Bronchial epithelial cell (primary cell): ENCODE measurements around the gene ADRB2. TPM values are rescaled to one million over a fixed set of nuclear protein-coding genes. Genes with fewer than 3 reads are reported as not detected.
"Not testable (repeated sequence)": the region's sequence is repeated elsewhere in the genome, so short reads cannot be mapped to it uniquely, and the experiment has no call there.

Source experiments
- DNase-seq: peaks from one replicate; pipeline ENCODE4 v3.0.0-alpha.2; 2010; ENCODE audit warnings: low read depth
- FAIRE-seq: peaks from 2 replicates; lab custom pipeline; 2011; peaks lifted over from hg19 to GRCh38; lab: Jason Lieb, UNC
- H3K27me3 ChIP-seq: 2 replicates; pipeline ENCODE4 v1.5.1; 2011; ENCODE audit warnings: low read length; ENCODE audit not compliant: control insufficient read depth, insufficient read depth
- H3K36me3 ChIP-seq: 2 replicates; pipeline ENCODE4 v1.5.1; 2011; ENCODE audit warnings: low read length; ENCODE audit not compliant: control insufficient read depth, insufficient read depth
- H3K4me3 ChIP-seq: 2 replicates; pipeline ENCODE4 v1.5.1; 2011; ENCODE audit warnings: mild to moderate bottlenecking, low read depth, low read length, control low read depth
- total RNA-seq: library from RNA; depleted of rRNA; stranded (reverse); fragments of >200 nt; gene quantifications from 2 replicates; pipeline ENCODE4 v1.2.1, GENCODE V29; 2014
- TF ChIP-seq, protein P1 (sequence below): IDR thresholded peaks from 2 replicates; pipeline ENCODE4 v1.5.1; 2011; ENCODE audit warnings: mild to moderate bottlenecking, moderate library complexity, low read length, control low read depth, inconsistent platforms; ENCODE audit not compliant: insufficient read depth, severe bottlenecking

The ADRB2 gene
- total RNA-seq, 1 donor from 2014 or later: 18.7 TPM

DNA sequence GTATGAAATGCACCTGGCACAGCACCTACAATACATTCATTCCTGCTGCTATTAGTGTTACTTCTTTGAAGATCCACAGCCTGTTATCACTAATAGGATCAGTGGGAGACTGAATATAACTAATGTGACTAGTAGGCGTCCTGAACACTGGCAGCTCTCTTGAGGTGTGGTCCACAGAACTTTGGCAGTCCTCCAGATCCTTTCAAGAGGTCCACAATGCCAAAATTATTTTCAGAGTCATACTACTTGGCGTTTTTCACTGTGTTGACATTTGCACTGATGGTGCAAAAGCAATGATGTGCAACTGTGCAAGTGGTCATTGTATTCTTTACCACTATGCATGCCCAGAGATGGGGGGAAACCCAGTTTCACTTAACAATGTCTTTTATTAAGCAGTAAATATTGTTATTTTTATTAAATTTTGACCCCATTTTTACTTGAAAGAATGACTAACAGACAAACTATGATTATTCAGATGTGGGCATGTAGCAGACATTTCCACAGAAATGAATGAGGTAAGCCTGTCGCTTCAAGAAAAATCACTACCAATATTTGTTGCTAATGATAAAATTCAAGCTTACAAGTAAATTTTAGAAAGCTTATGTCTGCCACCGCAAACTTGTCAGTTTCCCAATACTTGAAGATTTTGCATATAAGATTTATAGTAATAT lies 48.9 kb downstream of the ADRB2 start:
- H3K4me3 ChIP-seq: no peak overlapping the region
- DNase-seq: peak; percentile 27
- no peaks in the 10 kb centered on the region for H3K36me3 ChIP-seq
- no peaks in the 10 kb centered on the region for H3K27me3 ChIP-seq
- FAIRE-seq: no peak
- TF ChIP-seq, protein P1, sequence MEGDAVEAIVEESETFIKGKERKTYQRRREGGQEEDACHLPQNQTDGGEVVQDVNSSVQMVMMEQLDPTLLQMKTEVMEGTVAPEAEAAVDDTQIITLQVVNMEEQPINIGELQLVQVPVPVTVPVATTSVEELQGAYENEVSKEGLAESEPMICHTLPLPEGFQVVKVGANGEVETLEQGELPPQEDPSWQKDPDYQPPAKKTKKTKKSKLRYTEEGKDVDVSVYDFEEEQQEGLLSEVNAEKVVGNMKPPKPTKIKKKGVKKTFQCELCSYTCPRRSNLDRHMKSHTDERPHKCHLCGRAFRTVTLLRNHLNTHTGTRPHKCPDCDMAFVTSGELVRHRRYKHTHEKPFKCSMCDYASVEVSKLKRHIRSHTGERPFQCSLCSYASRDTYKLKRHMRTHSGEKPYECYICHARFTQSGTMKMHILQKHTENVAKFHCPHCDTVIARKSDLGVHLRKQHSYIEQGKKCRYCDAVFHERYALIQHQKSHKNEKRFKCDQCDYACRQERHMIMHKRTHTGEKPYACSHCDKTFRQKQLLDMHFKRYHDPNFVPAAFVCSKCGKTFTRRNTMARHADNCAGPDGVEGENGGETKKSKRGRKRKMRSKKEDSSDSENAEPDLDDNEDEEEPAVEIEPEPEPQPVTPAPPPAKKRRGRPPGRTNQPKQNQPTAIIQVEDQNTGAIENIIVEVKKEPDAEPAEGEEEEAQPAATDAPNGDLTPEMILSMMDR: no peak

DNA sequence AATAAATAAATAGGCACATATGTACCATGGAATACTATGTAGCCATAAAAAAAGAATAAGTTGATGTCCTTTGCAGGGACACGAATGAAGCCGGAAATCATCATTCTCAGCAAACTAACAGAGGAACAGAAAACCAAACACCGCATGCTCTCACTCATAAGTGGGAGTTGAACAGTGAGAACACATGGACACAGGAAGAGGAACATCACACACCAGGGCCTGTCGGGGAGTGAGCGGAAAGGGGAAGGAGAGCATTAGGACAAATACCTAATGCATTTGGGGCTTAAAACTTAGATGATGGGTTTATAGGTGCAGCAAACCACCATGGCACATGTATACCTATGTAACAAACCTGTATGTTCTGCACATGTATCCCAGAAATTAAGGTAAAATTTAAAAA lies 51.0 kb downstream of the ADRB2 start:
- H3K27me3 ChIP-seq, DNase-seq, H3K36me3 ChIP-seq, H3K4me3 ChIP-seq, FAIRE-seq: not testable (repeated sequence)

Other genes with a start within 250 kb of the ADRB2 start
- gene HTR4, start 172.1 kb upstream of the ADRB2 start, total RNA-seq: 0.26 TPM in 1 of 2 replicates, not detected in the other
- gene SH3TC2, start 236.5 kb downstream of the ADRB2 start, total RNA-seq: 4.0 and 4.7 TPM in 2 replicates